Spinal cord (tissue), 10 donors: ENCODE results near the gene HSPH1. TPM values are rescaled to one million over a fixed set of nuclear protein-coding genes. Genes with fewer than 3 reads are reported as not detected.

Experiments
- DNase-seq, 6 donors: peaks; one replicate each; pipeline versions ENCODE4 v3.0.0 to v3.0.0-alpha.2; 2013 to 2015; ENCODE audit warnings: low spot score in 6 of 6, low read depth in 4 of 6
- H3K27ac ChIP-seq: one replicate; pipeline ENCODE4 v1.5.1; 2013; ENCODE audit warnings: low read depth, low read length, control low read depth
- H3K27me3 ChIP-seq: one replicate; pipeline ENCODE4 v1.6.1; 2013; ENCODE audit warnings: low read length; ENCODE audit not compliant: control insufficient read depth, insufficient read depth
- H3K36me3 ChIP-seq: one replicate; pipeline ENCODE4 v1.6.1; 2013; ENCODE audit warnings: low read length; ENCODE audit not compliant: control insufficient read depth, insufficient read depth
- H3K4me1 ChIP-seq: one replicate; pipeline ENCODE4 v1.6.1; 2013; ENCODE audit warnings: low read length; ENCODE audit not compliant: control insufficient read depth, insufficient read depth
- H3K4me3 ChIP-seq: one replicate; pipeline ENCODE4 v1.5.1; 2013; ENCODE audit warnings: low read depth, low read length, control low read depth
- H3K9me3 ChIP-seq: one replicate; pipeline ENCODE4 v1.6.1; 2013; ENCODE audit warnings: low read length; ENCODE audit not compliant: control insufficient read depth, insufficient read depth
- WGBS: methylation state at CpG from one replicate; pipeline ENCODE4 v1.1.5; 2013; ENCODE audit warnings: missing lambda C conversion rate; ENCODE audit not compliant: insufficient coverage; 5-methylcytosine and 5-hydroxymethylcytosine counted together
- polyA plus RNA-seq, 2 donors: library from polyadenylated mRNA; unstranded; fragments of 120-200 nt; gene quantifications; one replicate each; pipeline ENCODE4 v1.2.1, GENCODE V29; 2013; ENCODE audit not compliant: insufficient read length in 2 of 2
- total RNA-seq, 2 donors: library from RNA; depleted of rRNA in 1 of 2; stranded (reverse); fragments of 120-200 nt in 1 of 2; fragments of >200 nt in 1 of 2; gene quantifications; one replicate each; pipeline versions ENCODE4 v1.2.3 to v1.2.4, GENCODE V29; 2013 to 2014
- donor health status: healthy.

Gene HSPH1
- total and polyA plus RNA-seq, 4 donors, result 77.2 to 182 (median 158) TPM

DNA sequence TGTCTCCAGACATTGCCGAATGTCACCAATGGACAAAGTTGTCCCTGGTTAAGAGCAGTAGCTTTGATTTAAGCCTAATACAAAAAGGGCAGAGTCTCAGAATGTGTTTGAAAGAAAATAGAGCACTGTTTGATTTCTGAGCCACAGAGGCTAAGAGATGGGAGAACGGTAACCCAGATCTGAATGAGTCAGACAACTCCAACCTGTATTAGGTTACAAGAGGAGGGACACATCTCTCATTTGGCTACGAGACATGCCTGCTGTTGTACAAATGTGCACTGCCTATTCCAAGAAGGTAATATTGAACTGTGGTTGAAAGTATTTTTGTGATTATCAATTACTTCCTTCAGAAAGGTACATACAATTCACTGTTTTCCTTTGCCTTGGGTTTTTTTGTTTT, 4.9 kb upstream of the HSPH1 start:
- no peak overlapping the region for H3K4me3 ChIP-seq
- no peaks in the 10 kb centered on the region for H3K36me3 ChIP-seq
- H3K27me3 ChIP-seq, result no peaks in the 10 kb centered on the region
- no peak overlapping the region for H3K27ac ChIP-seq
- WGBS, result no CpG with 5 or more reads among the region's 3 CpGs
- no peaks in the 10 kb centered on the region for H3K9me3 ChIP-seq
- H3K4me1 ChIP-seq, result no peaks in the 10 kb centered on the region
- DNase-seq, result no peak

DNA sequence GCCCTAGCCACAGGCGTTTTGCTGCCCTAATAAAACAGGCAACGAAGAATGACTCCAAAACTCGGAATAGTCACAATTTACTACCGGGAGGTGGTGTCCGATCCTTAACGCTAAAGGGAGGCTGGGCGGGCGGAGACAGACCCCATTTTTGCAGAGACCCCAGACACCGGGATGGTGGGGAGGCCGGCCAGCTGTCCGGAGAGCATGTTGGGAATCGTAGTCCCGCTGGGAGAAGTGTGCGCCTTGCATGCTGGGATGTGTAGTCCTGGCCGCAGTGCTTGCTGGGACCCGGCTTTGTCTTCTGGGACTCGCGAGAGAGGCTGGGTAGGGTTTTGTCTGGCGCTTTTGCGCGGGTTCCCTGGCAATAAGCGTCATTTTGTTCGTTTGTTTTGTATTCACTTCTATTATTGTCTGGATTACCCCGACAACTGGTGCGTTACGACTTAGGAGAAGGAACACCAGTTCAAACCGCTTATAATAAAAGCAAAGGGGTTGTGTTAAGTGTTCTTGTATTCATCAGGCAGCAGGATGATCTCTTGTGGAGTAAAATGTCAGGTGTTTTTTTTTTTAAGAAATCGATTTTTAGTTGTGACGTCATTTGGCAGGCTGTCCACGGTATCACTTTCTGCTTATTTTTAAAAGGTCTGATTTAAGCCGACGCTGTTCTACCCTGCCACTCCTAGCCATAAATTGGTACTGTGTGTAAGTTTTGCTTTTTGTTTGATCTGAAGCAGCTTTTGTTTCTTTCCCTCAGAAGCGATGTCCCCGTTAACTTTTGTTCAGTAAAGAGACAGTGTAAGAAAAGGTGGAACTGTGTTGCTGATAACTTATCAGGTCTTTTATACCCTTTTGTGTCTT, 676 bp upstream of the HSPH1 start:
- no peaks in the 10 kb centered on the region for H3K9me3 ChIP-seq
- H3K4me3 ChIP-seq, result peak overlapping the region; percentile 96
- H3K27me3 ChIP-seq, result no peaks in the 10 kb centered on the region
- peak; percentile 93 to 99 (median 97) for DNase-seq
- peaks cover 3% of the 10 kb centered on the region for H3K36me3 ChIP-seq
- H3K4me1 ChIP-seq, result no peaks in the 10 kb centered on the region
- 0% methylated on average over 18 of the region's 34 CpGs for WGBS
- peak overlapping the region; percentile 99 for H3K27ac ChIP-seq

DNA sequence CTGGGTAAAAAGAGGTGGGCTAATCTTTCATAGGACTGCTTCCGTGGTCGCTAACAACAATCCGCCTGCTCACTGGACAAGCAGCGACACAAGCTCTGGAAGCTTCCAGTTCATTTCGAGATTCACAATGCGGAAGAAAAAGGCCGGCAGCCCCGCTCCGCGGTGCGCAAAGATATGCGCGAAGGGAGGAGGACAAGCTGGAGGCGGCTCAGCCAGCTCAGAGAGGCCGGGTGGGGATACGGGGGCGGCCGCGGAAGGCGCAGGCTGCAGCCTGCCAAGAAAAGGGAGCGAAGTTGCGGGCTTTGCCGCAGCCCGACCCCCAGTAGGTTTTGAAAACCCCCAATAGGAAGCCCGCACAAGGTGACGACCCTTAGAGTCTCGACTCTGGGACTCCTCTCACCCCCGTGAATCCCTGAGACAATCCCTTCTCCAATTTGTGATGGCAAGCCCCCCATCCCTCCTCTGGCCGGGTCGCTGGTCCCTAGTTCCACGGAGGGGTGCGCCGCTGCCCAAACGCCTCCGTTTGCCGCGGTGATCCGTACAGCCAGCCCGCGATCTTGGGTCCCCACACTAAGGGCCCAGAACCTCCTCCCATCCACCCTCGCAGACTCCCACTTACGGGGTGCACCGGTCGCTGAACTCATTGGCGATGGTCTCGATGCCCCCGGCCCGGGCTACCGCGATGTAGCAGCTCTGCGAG, 697 bp downstream of the HSPH1 start:
- H3K4me1 ChIP-seq, result no peaks in the 10 kb centered on the region
- peak in 5 of 6 donors; percentile 51 to 91 (median 59) for DNase-seq
- peak overlapping the region; percentile 99 for H3K27ac ChIP-seq
- H3K36me3 ChIP-seq, result peaks cover 5% of the 10 kb centered on the region
- H3K9me3 ChIP-seq, result no peaks in the 10 kb centered on the region
- peak overlapping the region; percentile 96 for H3K4me3 ChIP-seq
- WGBS, result 0% methylated on average over 51 of the region's 51 CpGs
- no peaks in the 10 kb centered on the region for H3K27me3 ChIP-seq

DNA sequence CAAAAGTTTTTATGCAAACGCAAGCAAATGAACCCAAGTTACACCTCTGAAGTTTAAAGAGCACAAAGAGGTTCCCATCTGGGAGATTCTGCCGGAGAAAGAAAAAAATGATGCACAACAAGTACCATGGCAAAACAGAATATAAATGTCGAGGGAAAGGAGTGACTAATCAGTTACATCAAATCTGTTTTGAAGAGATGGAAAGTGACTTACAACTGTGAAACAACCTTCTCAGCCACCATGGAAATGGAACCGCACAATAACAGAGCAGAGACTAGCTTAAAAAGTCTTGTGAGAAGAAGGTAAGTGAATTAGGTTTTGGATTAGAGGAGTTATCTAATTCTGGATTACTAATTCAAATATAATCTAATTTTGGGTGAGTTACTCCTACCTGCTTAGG, 2.4 kb downstream of the HSPH1 start:
- Histone ChIP-seq H3K4me3 (no peak overlapping the region), H3K27ac (no peak overlapping the region)
- 50% methylated on average over 1 of the region's 4 CpGs for WGBS

DNA sequence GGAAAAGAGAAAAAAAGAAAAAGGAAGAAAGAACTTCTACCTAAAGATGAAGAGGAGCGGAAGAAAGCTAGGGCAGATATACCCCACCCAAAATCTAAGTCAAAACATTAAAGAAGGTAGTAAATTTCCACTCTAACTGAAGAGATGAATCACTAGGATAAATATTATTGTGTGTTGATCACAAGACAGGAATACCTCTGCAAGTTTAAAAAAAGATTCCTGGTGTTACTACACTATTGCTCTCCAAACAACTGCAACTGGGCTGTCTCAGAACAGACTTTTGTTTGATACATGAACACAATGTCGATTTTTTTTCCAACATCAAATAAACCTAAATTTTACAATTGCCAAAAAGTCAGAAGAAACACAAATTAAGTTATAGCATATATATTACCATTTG, 6.8 kb downstream of the HSPH1 start:
- Histone ChIP-seq H3K4me3 (no peak overlapping the region), H3K36me3 (peaks cover 18% of the 10 kb centered on the region), H3K4me1 (no peaks in the 10 kb centered on the region), H3K27me3 (no peaks in the 10 kb centered on the region), H3K27ac (no peak overlapping the region), H3K9me3 (no peaks in the 10 kb centered on the region)
- no CpG with 5 or more reads among the region's 2 CpGs for WGBS
- DNase-seq, result no peak

More for the DNA sequence above, 2.4 kb downstream of the HSPH1 start:
- Histone ChIP-seq H3K27me3 (no peaks in the 10 kb centered on the region), H3K36me3 (peaks cover 8% of the 10 kb centered on the region), H3K9me3 (no peaks in the 10 kb centered on the region), H3K4me1 (no peaks in the 10 kb centered on the region)
- DNase-seq, result no peak

DNA sequence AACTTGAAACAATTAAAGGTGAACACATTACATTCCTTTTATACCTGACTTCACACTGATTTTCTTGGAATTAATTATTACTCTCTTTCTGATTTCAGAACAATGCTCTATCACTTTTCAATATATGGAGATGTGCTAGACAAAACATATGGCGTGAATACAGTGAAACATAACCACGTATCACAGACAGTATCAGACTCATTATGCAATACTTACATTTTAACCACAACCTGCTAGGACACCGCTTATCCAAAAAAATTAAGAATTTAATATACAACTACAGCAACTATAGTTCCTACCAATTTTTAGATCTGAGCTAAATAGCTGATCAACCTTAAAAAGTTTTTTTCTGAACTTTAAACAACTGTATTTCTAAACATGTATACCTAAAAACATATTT, 9.9 kb downstream of the HSPH1 start:
- Histone ChIP-seq H3K27ac (no peak overlapping the region), H3K36me3 (peaks cover 17% of the 10 kb centered on the region), H3K4me3 (no peak overlapping the region), H3K9me3 (no peaks in the 10 kb centered on the region), H3K27me3 (no peaks in the 10 kb centered on the region), H3K4me1 (no peaks in the 10 kb centered on the region)
- DNase-seq, result no peak
- WGBS, result 100% methylated on average over 1 of the region's 3 CpGs

DNA sequence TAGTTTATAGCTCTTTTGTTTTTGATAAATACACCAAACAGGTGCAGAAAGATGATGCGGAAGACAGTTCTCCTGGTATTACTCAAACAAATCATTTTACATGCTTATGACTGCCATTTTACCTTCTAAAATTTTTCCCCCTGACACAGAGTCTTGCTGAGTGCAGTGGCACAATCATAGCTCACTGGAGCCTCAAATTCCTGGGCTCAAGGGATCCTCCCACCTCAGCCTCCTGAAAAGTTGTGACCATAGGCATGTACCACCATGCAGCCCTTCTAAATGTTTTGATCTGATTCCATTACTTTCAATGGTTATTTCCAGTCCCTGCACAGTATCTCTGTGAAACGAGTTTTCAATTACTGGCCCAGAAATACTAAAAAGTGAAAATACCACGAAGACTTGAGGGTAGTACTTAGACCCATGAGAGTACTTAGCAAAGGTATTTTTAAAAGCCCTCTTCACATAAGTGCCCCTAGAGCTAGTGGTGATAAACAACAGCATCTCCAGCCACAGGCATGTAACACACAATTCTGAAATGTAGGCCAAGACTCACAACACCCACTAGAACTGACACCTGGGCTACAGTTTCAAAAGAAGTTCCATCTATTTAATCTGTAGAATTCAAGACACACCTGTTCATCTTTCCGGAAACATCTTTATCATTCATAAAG, 11.3 kb downstream of the HSPH1 start:
- H3K4me1 ChIP-seq, result no peaks in the 10 kb centered on the region
- no peaks in the 10 kb centered on the region for H3K27me3 ChIP-seq
- no peak overlapping the region for H3K27ac ChIP-seq
- WGBS, result 80% methylated on average over 1 of the region's 4 CpGs
- H3K9me3 ChIP-seq, result no peaks in the 10 kb centered on the region
- no peak for DNase-seq
- H3K36me3 ChIP-seq, result peaks cover 20% of the 10 kb centered on the region
- no peak overlapping the region for H3K4me3 ChIP-seq

DNA sequence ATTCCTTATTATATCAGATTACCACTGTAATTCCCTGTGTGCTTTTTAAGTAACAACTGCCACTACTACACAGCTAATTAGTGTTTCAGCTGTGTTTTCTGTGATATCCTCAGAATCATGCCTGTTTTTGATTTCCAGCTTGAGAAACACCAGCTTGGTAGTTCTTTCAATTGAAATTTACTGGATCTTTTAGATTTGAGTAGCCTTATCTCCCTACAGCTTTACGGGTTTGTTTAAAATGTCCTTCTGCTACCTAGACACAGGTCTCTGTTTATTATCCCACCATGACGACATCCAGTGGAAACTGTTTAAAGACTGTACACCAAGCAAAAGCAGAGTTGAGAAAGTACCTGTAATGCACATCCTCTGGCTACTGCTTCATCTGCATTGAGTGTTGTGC, 12.1 kb downstream of the HSPH1 start:
- no CpG with 5 or more reads among the region's 2 CpGs for WGBS
- H3K36me3 ChIP-seq, result peaks cover 18% of the 10 kb centered on the region
- H3K4me3 ChIP-seq, result no peak overlapping the region
- no peak for DNase-seq
- no peak overlapping the region for H3K27ac ChIP-seq
- H3K27me3 ChIP-seq, result no peaks in the 10 kb centered on the region
- H3K9me3 ChIP-seq, result no peaks in the 10 kb centered on the region
- H3K4me1 ChIP-seq, result no peaks in the 10 kb centered on the region

DNA sequence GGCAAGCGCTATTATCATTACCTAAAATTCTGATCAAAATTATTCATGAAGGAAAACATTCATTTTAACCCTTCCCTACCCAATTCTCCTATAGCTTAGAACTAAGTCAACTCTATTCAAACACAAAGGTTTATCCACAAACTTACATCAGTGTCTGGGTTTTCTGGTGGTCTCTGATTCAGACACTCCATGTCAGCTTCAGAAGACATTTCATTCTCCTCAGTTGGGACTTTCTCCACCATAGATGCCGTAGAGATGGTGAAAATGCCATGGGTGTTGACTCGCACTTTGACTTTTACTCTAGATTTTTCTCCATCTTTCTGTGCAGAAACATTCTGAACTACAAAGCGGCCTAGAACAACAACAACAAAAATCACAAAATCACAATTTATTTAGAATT, 16.3 kb downstream of the HSPH1 start:
- 100% methylated on average over 1 of the region's 4 CpGs for WGBS

More for the DNA sequence above, 16.3 kb downstream of the HSPH1 start:
- no peaks in the 10 kb centered on the region for H3K27me3 ChIP-seq
- H3K4me3 ChIP-seq, result no peak overlapping the region
- no peak for DNase-seq
- H3K36me3 ChIP-seq, result peaks cover 10% of the 10 kb centered on the region
- no peaks in the 10 kb centered on the region for H3K9me3 ChIP-seq
- H3K27ac ChIP-seq, result no peak overlapping the region
- H3K4me1 ChIP-seq, result no peaks in the 10 kb centered on the region
